ENCODE data around the gene ROPN1B.

DNA sequence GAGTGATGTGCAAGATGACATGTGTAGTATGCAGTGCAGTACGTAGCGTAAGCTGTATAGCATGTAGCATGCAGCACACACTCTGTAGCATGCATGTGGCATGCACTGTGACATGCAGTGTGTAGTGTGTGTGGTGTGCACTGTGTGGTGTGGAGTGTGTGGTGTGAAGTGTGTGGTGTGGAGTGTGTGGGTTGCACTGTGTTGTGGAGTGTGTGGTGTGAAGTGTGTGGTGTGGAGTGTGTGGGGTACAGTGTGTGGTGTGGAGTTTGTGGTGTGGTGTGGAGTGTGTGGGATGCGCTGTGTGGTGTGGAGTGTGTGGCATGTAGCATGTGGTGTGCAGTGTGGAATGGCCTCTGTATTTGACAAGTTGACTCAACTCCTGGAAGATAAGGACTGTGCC lies 39.2 kb downstream of the ROPN1B start:
- TF ChIP-seq, protein P1, sequence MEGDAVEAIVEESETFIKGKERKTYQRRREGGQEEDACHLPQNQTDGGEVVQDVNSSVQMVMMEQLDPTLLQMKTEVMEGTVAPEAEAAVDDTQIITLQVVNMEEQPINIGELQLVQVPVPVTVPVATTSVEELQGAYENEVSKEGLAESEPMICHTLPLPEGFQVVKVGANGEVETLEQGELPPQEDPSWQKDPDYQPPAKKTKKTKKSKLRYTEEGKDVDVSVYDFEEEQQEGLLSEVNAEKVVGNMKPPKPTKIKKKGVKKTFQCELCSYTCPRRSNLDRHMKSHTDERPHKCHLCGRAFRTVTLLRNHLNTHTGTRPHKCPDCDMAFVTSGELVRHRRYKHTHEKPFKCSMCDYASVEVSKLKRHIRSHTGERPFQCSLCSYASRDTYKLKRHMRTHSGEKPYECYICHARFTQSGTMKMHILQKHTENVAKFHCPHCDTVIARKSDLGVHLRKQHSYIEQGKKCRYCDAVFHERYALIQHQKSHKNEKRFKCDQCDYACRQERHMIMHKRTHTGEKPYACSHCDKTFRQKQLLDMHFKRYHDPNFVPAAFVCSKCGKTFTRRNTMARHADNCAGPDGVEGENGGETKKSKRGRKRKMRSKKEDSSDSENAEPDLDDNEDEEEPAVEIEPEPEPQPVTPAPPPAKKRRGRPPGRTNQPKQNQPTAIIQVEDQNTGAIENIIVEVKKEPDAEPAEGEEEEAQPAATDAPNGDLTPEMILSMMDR (IDR thresholded peaks at IDR 0.05), result no peak
- TF ChIP-seq TCF7L2 (IDR thresholded peaks at IDR 0.05; ENCODE audit: low read depth, low read length), result no peak
- TF ChIP-seq POLR2AphosphoS5 (IDR thresholded peaks at IDR 0.05; ENCODE audit: low read depth, low read length), result no peak
- TF ChIP-seq, protein P2, sequence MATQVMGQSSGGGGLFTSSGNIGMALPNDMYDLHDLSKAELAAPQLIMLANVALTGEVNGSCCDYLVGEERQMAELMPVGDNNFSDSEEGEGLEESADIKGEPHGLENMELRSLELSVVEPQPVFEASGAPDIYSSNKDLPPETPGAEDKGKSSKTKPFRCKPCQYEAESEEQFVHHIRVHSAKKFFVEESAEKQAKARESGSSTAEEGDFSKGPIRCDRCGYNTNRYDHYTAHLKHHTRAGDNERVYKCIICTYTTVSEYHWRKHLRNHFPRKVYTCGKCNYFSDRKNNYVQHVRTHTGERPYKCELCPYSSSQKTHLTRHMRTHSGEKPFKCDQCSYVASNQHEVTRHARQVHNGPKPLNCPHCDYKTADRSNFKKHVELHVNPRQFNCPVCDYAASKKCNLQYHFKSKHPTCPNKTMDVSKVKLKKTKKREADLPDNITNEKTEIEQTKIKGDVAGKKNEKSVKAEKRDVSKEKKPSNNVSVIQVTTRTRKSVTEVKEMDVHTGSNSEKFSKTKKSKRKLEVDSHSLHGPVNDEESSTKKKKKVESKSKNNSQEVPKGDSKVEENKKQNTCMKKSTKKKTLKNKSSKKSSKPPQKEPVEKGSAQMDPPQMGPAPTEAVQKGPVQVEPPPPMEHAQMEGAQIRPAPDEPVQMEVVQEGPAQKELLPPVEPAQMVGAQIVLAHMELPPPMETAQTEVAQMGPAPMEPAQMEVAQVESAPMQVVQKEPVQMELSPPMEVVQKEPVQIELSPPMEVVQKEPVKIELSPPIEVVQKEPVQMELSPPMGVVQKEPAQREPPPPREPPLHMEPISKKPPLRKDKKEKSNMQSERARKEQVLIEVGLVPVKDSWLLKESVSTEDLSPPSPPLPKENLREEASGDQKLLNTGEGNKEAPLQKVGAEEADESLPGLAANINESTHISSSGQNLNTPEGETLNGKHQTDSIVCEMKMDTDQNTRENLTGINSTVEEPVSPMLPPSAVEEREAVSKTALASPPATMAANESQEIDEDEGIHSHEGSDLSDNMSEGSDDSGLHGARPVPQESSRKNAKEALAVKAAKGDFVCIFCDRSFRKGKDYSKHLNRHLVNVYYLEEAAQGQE (IDR thresholded peaks at IDR 0.05; ENCODE audit: insufficient read depth in 1 of 2, low read depth in 2 of 2, low read length in 1 of 2), result no peak
